ENCODE results near the gene VWF.
"Not testable (repeated sequence)": the region's sequence is repeated elsewhere in the genome, so short reads cannot be mapped to it uniquely, and the experiment has no call there.

VWF gene

GRCh38 chr12:6124411-6125309 lies at the start of gene VWF:
Gene VWF, minus strand, starts transcription at chr12:6124670. Its CDS starts 1,474 bp downstream, at chr12:6123196.
- DNase-seq, result peak in 1 of 2 donors; percentile 19

DNA sequence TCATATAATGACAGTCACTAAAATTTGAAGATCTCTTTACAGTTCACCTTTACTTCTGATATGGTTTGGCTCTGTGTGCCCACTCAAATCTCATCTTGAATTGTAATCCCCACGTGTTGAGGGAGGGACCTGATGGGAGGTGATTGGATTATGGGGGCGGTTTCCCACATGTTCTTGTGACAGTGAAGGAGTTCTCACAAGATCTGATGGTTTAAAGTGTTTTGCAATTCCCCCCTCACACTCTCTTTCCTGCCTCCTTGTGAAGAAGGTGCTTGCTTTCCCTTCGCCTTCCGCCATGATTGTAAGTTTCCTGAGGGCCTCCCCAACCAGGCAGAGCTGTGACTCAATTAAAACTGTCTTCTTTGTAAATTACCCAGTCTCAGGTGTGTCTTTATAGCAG lies 48.4 kb upstream of the VWF start:
- no peak for DNase-seq

- DNase-seq, result no peak
Observed at GRCh38 chr12:6172086-6172485, 47.6 kb upstream of the VWF start.

GRCh38 chr12:6171409-6172015 lies 47.0 kb upstream of the VWF start:
- no peak for DNase-seq

- peak; percentile 73 to 99 for DNase-seq
Observed at GRCh38 chr12:6167327-6168280, 43.1 kb upstream of the VWF start.

DNA sequence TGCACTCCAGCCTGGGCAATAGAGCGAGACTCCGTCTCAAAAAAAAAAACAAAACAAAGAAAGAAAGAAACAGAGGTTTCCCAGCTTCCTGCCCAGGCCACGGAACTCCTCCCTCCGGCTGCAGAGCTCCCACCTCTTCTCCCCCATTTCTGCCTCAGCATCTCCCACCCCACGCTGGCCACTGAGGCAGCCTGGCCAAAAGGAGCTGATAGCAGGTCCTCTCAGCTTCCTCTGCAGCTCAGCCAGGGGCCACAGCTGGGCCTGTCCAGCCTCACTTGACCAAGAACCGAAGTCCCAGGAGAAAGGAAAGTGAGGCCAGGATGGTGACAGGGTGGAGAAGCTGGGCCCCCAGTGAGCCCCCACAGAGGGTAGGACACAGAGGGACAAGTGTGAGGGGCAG lies 42.3 kb upstream of the VWF start:
- no peak for DNase-seq

DNA sequence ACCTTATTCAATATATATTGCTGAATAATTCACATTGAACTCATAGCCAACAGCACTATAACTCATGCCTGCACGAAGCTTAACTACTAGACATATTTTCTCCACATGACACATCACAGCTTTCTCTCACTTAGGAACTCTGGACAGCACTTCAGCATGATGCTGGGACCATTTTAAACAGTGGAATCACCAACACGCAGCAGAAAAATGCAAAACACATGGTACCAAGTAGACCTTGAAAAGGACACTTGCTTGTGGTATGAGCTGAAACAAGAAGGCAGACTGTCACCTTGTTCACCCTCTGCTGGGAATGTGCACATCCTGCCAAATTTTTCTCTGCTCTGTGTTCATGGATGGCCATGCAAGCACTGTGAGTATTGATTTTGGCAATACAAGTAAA lies 40.9 kb upstream of the VWF start:
- DNase-seq, result no peak

DNA sequence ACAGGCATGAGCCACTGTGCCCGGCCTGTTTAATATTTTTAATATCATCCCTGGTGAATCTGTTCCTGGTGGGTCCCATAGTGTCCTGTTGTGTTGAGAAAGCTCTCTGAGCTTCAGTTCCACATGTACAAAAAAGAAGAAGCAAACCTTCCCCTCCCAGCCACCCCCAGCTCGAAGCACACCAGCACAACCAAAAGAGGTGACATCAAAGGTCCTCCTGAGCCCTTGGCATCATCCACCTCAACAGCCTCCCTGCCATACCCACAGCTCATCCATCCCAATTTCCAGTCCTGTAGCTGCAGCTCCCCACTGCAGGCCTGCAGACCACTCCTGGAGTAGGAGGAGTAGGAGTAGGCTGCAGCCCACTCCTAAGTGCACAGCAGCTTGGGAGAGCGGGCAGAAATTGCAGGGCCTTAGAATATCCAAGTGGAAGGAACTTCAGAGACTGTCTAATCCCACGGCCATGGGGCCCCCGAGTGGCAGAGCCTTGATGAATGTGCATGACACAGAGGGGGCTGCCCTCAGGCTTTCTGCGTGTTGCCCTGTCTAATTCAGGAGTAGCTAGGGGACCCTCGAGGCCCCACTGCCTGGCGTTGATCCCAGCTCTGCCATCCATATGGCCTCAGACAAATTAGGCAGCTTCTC lies 39.1 kb upstream of the VWF start:
- DNase-seq, result no peak

DNA sequence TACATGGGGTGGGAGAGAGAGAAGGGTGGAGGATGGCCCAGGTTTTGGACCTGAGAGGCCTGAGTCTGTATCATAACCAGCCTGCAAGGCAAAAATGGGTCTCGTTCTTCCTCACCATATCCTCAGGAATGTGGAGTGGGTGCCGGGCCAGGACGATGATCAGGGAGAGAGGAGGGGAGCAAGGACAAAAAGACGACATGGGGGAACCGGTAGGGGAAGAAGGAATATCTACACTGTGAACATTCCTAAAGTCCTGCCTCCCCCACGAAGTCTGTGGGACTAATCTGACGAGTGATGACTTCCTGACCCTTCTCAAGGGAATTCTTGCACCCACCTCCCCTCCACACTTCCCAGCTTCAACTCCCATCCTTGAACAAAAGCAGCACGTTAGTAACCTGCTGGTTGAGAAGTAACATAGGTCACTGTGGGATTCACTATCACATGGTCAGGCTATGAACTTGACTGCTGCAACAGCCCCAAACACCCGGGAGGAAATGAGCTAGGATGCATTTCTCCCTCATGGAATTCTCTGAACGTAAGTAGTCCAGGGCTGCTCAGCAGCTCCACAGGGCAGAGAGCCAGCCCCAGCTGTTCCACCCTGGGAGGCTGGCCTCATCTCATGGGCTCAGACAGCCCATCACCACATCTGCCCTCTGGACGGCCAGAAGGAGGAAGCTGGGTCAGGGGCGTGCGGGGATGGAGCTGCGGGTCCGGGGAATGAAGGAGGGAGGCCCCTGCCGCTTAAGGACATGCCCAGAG lies 36.8 kb upstream of the VWF start:
- DNase-seq, result no peak

- DNase-seq, result not testable (repeated sequence)
Observed at GRCh38 chr12:6160049-6160649, 35.7 kb upstream of the VWF start.

DNA sequence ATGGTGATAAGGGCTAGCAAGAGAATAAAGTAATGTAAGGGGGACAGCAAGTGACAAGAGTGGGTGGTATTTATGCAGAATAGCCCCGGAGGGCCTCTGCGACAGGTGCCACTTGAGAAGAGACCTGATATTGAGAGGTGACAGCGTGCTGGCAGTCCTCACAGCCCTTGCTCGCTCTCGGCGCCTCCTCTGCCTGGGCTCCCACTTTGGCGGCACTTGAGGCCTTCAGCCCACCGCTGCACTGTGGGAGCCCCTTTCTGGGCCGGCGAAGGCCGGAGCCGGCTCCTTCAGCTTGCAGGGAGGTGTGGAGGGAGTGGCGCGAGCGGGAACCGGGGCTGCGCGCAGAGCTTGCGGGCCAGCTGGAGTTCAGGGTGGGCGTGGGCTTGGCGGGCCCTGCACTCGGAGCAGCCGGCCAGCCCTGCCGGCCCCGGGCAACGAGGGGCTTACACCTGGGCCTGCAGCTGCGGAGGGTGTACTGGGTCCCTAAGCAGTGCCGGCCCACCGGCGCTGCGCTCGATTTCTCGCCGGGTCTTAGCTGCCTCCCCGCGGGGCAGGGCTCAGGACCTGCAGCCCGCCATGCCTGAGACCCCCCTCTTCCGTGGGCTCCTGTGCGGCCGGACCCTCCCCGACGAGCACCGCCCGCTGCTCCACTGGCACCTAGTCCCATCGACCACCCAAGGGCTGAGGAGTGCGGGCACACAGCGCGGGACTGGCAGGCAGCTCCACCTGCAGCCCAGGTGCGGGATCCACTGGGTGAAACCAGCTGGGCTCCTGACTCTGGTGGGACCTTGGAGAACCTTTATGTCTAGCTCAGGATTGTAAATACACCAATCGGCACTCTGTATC lies 34.9 kb upstream of the VWF start:
- not testable (repeated sequence) for DNase-seq

- no peak for DNase-seq
Observed at GRCh38 chr12:6158749-6159148, 34.3 kb upstream of the VWF start.

DNA sequence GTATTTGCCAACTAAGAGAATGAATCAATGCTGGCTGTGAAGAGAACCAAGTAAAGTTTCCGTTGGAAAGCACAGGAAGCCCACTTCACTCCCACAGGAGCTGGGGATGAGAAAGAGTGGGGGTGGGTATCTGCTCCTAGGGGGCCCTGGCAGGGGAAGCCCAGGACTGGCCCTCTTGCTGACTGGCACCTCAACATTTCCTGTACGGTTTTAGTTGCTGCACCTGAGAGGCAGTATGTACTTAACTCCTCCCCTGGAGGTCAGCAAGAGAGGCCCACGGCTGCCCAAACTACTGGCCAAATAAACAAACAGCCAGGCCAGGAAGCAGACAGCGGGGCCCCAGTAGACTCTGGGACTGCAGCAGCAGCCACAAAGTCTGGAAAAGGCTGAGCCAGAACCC lies 33.8 kb upstream of the VWF start:
- no peak for DNase-seq

DNA sequence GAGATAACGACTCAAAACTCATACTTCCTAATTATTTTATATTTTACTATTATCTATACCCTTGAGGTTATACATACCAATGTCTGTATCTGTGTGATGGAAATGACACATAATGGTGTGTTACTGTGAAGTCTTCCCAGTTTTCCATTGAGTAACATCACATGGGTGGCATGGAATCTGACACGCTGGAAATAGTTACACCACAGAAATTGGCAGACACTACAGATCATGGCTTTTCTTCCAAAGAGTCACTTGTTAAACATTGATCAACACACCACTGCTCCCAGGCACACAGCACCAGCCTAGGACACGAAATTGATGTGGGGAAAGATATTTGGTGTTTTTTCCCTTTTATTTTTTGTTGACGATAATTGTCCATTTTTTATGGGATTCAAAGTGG lies 33.0 kb upstream of the VWF start:
- DNase-seq, result no peak

GRCh38 chr12:6154730-6155459 lies 30.4 kb upstream of the VWF start:
- DNase-seq, result no peak

GRCh38 chr12:6148722-6149121 lies 24.3 kb upstream of the VWF start:
- DNase-seq, result not testable (repeated sequence)

DNA sequence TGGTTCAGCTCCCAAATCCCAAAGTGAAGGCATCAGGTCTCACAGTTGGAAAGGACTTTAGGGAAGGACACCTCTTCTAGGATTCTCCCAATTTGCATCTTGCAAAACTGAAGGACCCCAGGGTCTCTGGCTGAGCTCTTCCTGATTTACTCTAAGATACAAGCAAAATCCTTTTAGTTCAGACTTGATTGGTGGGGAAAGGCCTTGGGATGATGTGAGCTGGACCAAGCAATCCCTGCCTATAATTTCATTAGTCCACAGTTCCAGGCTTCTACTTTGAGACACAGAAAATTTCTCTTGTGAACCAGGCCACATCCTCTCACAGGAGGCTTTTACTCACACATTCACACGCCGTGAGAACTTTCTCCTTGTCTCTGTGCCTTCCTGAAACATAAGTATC lies 23.6 kb upstream of the VWF start:
- DNase-seq, result no peak

GRCh38 chr12:6146951-6147350 lies 22.5 kb upstream of the VWF start:
- DNase-seq, result no peak

GRCh38 chr12:6146509-6146908 lies 22.0 kb upstream of the VWF start:
- DNase-seq, result no peak

GRCh38 chr12:6145564-6145963 lies 21.1 kb upstream of the VWF start:
- peak in 1 of 2 donors; percentile 90 for DNase-seq

Measured in bone marrow (tissue), 2 donors.